Kidney (tissue), 14 donors: ENCODE results near the gene PIGC. TPM values are rescaled to one million over a fixed set of nuclear protein-coding genes. Genes with fewer than 3 reads are reported as not detected.

Experiments used
- DNase-seq, 5 donors: peaks; one replicate each; pipeline ENCODE4 v3.0.0-alpha.2; 2013 to 2020
- FAIRE-seq: peaks from 2 replicates; lab custom pipeline; 2012; peaks lifted over from hg19 to GRCh38; lab: Jason Lieb, UNC
- H3K27ac ChIP-seq, 2 donors: one replicate each; pipeline ENCODE4 v1.7.0; 2013; ENCODE audit warnings: low read depth in 2 of 2, low read length in 2 of 2, inconsistent platforms in 1 of 2
- H3K27me3 ChIP-seq: one replicate; pipeline ENCODE4 v1.7.1; 2013; ENCODE audit warnings: low read length, inconsistent platforms; ENCODE audit not compliant: control insufficient read depth, insufficient read depth
- H3K36me3 ChIP-seq, 3 donors: one replicate each; pipeline versions ENCODE4 v1.7.0 to v1.7.1; 2013; ENCODE audit warnings: low read length in 3 of 3, control low read depth in 1 of 3, inconsistent platforms in 1 of 3; ENCODE audit not compliant: insufficient read depth in 3 of 3, control insufficient read depth in 2 of 3
- H3K4me1 ChIP-seq, 3 donors: one replicate each; pipeline versions ENCODE4 v1.7.0 to v1.7.1; 2013; ENCODE audit warnings: low read length in 3 of 3, inconsistent platforms in 1 of 3, low read depth in 1 of 3; ENCODE audit not compliant: control insufficient read depth in 2 of 3, insufficient read depth in 2 of 3
- H3K4me3 ChIP-seq, 3 donors: one replicate each; pipeline versions ENCODE4 v1.7.0 to v1.8.1; 2013; ENCODE audit warnings: low read length in 3 of 3, control low read depth in 1 of 3, inconsistent platforms in 1 of 3
- H3K9ac ChIP-seq, 3 donors: one replicate each; pipeline versions ENCODE4 v1.7.0 to v1.7.1; 2013; ENCODE audit warnings: low read length in 3 of 3, control low read depth in 1 of 3, inconsistent platforms in 1 of 3
- H3K9me3 ChIP-seq, 3 donors: one replicate each; pipeline versions ENCODE4 v1.7.0 to v1.7.1; 2013; ENCODE audit warnings: low read length in 3 of 3, control low read depth in 1 of 3, inconsistent platforms in 1 of 3; ENCODE audit not compliant: control insufficient read depth in 2 of 3, insufficient read depth in 1 of 3
- CTCF ChIP-seq: IDR thresholded peaks from 3 replicates; pipeline ENCODE4 v1.5.1; 2012; ENCODE audit warnings: mild to moderate bottlenecking, moderate library complexity, borderline replicate concordance; ENCODE audit not compliant: insufficient read depth; ENCODE audit errors: extremely low read depth
- intact Hi-C: fragments of 100-400 bp; cut with DNase I; formaldehyde crosslinking; loops from one replicate; pipeline ENCODE4 v1.11.1; 2022
- polyA plus RNA-seq: library from polyadenylated mRNA; stranded (reverse); fragments of 350-450 nt; fragmentation: Illumina TruSeq; extraction: RNeasy Lipid Tissue Mini Kit (QIAGEN cat#74804); gene quantifications from one replicate; pipeline ENCODE4 v1.2.3, GENCODE V29; 2014; ENCODE audit warnings: low read depth, low replicate concordance; ENCODE audit not compliant: insufficient read depth
- total RNA-seq: library from RNA; stranded (reverse); fragmentation: NEBNext Ultra II Directional; extraction: Animal tissue kit (Norgen Biotek cat#: 25700); gene quantifications from one replicate; pipeline ENCODE4 v1.2.1, GENCODE V29; 2021
- donor health status: control.
- donor health status: control.
- donor health status: control.
- donor health status: control.
- donor health status: control.
- donor health status: DM: yes; HTN: yes; CAD: no.
- donor health status: Normal renal cell carcinoma (clear cell type).

Gene PIGC
- total and polyA plus RNA-seq, 2 donors from 2014 or later = 27.6 to 28.6 TPM

- Histone ChIP-seq H3K4me1 (no peaks in the 10 kb centered on the region), H3K36me3 (no peaks in the 10 kb centered on the region), H3K27me3 (no peaks in the 10 kb centered on the region), H3K9me3 (no peaks in the 10 kb centered on the region), H3K27ac (no peak overlapping the region), H3K4me3 (no peak overlapping the region), H3K9ac (no peak overlapping the region)
- FAIRE-seq (no peak), DNase-seq (no peak)
- TF ChIP-seq CTCF = no peak
- intact Hi-C loops = no loop called here
These were observed 16.3 kb upstream of the PIGC start for GRCh38 chr1:172460177-172460576.

- H3K4me1 ChIP-seq = no peaks in the 10 kb centered on the region
- no peaks in the 10 kb centered on the region for H3K9me3 ChIP-seq
- DNase-seq (no peak), FAIRE-seq (no peak)
- TF ChIP-seq CTCF = no peak
- H3K9ac ChIP-seq = no peak overlapping the region
- H3K27ac ChIP-seq = no peak overlapping the region
- intact Hi-C loops = no loop called here
- H3K4me3 ChIP-seq = no peak overlapping the region
- no peaks in the 10 kb centered on the region for H3K36me3 ChIP-seq
- H3K27me3 ChIP-seq = no peaks in the 10 kb centered on the region
These were observed 13.7 kb upstream of the PIGC start for GRCh38 chr1:172457479-172458130.

- no peaks in the 10 kb centered on the region for H3K27me3 ChIP-seq
- no peak overlapping the region for H3K27ac ChIP-seq
- no peak for DNase-seq
- no peak overlapping the region for H3K4me3 ChIP-seq
- no peak for TF ChIP-seq CTCF
- H3K9me3 ChIP-seq = no peaks in the 10 kb centered on the region
- intact Hi-C loops = no loop called here
- H3K4me1 ChIP-seq = no peaks in the 10 kb centered on the region
- no peaks in the 10 kb centered on the region for H3K36me3 ChIP-seq
- H3K9ac ChIP-seq = no peak overlapping the region
- FAIRE-seq = no peak
These were observed 12.5 kb upstream of the PIGC start for GRCh38 chr1:172456344-172456769.

DNA sequence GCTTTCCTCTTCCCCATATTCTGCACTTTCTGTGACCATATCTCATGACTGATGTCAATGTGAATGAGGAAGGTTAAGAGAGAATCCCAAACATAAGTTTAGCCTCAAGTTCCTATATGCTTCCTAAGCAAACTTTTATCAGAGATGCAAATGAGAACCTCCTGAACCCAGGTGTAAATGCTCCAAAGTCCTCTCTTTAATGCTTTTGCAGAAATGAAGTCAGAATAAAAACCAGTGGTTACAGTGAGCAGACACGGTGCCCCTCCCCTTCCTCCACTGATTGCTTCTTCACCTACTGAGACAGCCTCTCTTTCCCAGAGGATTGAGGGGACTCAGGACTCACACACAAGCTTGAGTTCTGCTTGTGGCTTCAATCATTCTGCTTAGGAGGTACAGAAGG lies 11.6 kb upstream of the PIGC start:
- FAIRE-seq = no peak

More for the DNA sequence above, 11.6 kb upstream of the PIGC start:
- Histone ChIP-seq H3K9ac (no peak overlapping the region), H3K4me1 (peaks cover 0 to 5% (median 0%) of the 10 kb centered on the region in 3 donors), H3K36me3 (no peaks in the 10 kb centered on the region), H3K27ac (no peak overlapping the region), H3K9me3 (no peaks in the 10 kb centered on the region), H3K27me3 (no peaks in the 10 kb centered on the region), H3K4me3 (no peak overlapping the region)
- DNase-seq = no peak
- intact Hi-C loops = no loop called here
- TF ChIP-seq CTCF = no peak
